Measurements from ENCODE around the gene PCSK6.

PCSK6 gene

GRCh38 chr15:101528917-101529299 lies 39.4 kb upstream of the PCSK6 start:
- DNase-seq (ENCODE audit: low spot score), result no peak
- TF ChIP-seq, protein P1, sequence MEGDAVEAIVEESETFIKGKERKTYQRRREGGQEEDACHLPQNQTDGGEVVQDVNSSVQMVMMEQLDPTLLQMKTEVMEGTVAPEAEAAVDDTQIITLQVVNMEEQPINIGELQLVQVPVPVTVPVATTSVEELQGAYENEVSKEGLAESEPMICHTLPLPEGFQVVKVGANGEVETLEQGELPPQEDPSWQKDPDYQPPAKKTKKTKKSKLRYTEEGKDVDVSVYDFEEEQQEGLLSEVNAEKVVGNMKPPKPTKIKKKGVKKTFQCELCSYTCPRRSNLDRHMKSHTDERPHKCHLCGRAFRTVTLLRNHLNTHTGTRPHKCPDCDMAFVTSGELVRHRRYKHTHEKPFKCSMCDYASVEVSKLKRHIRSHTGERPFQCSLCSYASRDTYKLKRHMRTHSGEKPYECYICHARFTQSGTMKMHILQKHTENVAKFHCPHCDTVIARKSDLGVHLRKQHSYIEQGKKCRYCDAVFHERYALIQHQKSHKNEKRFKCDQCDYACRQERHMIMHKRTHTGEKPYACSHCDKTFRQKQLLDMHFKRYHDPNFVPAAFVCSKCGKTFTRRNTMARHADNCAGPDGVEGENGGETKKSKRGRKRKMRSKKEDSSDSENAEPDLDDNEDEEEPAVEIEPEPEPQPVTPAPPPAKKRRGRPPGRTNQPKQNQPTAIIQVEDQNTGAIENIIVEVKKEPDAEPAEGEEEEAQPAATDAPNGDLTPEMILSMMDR (IDR thresholded peaks at IDR 0.05; ENCODE audit: extremely low read depth, missing control alignments), result no peak

GRCh38 chr15:101528108-101528916 lies 38.8 kb upstream of the PCSK6 start:
- peak; percentile 9 for DNase-seq (ENCODE audit: low spot score)
- TF ChIP-seq, protein P1 (IDR thresholded peaks at IDR 0.05; ENCODE audit: extremely low read depth, missing control alignments), result no peak

DNA sequence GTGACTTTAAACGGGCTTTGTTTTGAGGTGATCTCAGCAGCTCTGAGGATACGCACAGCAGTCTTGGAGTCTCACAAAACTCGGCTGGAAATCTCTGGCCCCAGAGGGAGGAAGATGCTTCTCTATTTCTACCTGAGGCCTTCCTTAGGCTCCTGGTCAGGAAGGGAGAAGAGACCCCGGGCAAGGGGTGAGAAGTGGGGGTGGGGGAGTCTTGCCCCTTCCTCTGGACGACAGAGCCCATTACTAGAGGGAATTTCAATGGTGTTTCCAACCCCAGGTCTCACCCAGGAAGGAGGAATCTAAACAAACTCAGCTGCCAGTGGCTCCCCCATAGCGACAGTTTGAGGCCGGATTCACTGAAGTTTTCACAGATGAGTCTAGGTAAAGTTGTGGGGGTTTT lies 37.4 kb upstream of the PCSK6 start:
- DNase-seq (ENCODE audit: low spot score), result no peak

GRCh38 chr15:101526442-101526841 lies 36.9 kb upstream of the PCSK6 start:
- TF ChIP-seq, protein P1 (IDR thresholded peaks at IDR 0.05; ENCODE audit: extremely low read depth, missing control alignments), result no peak

More for the DNA sequence above, 37.4 kb upstream of the PCSK6 start:
- TF ChIP-seq, protein P1 (IDR thresholded peaks at IDR 0.05; ENCODE audit: extremely low read depth, missing control alignments), result no peak

DNA sequence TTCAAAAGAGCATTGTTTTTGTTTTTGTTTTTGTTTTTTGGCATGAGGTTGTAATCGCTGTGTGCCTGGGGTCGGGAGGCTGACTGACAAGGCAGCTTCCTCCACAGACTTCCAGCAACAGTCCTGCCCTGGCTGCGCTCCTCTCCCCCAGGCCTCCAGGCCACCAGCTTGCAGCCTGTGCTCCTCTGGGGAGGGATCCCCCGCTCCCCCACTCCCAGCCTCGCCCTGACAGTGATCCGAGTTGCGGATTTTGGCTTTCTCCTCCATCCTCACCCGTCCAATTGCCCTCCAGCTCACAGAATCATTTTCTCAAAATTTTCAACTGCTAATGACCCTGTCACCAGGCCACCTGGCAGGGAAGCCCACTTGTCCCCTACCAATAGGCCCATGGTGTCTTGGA lies 36.5 kb upstream of the PCSK6 start:
- TF ChIP-seq, protein P1 (IDR thresholded peaks at IDR 0.05; ENCODE audit: extremely low read depth, missing control alignments), result no peak
- DNase-seq (ENCODE audit: low spot score), result no peak

More at GRCh38 chr15:101526442-101526841, 36.9 kb upstream of the PCSK6 start:
- no peak for DNase-seq (ENCODE audit: low spot score)

- no peak for DNase-seq (ENCODE audit: low spot score)
- TF ChIP-seq, protein P1 (IDR thresholded peaks at IDR 0.05; ENCODE audit: extremely low read depth, missing control alignments), result no peak
Observed at GRCh38 chr15:101525087-101525669, 35.7 kb upstream of the PCSK6 start.

- DNase-seq (ENCODE audit: low spot score), result no peak
- TF ChIP-seq, protein P1 (IDR thresholded peaks at IDR 0.05; ENCODE audit: extremely low read depth, missing control alignments), result no peak
Observed at GRCh38 chr15:101523560-101523940, 34.0 kb upstream of the PCSK6 start.

Data from GM20000 (cell line).